ENCODE measurements around the gene ADIRF.

Gene ADIRF

GRCh38 chr10:86941991-86942421 is 26.3 kb upstream of the ADIRF start:
- H3K9me3 Mint-ChIP-seq, result no peaks in the 10 kb centered on the region
- H3K36me3 Mint-ChIP-seq (ENCODE audit: low read depth), result no peaks in the 10 kb centered on the region
- peaks cover 4% of the 10 kb centered on the region for H3K27me3 Mint-ChIP-seq (ENCODE audit: low read depth)
- no peak overlapping the region for H3K27ac Mint-ChIP-seq
- no peak for TF ChIP-seq CTCF (IDR thresholded peaks at IDR 0.05; ENCODE audit: unreplicated experiment in 3 of 3)
- H3K4me1 Mint-ChIP-seq, result peaks cover 16% of the 10 kb centered on the region
- H3K4me3 Mint-ChIP-seq, result no peak overlapping the region

- Mint-ChIP-seq H3K9me3 (no peaks in the 10 kb centered on the region), H3K27ac (no peak overlapping the region), H3K4me1 (peaks cover 16% of the 10 kb centered on the region), H3K4me3 (no peak overlapping the region), H3K36me3 (ENCODE audit: low read depth) (no peaks in the 10 kb centered on the region), H3K27me3 (ENCODE audit: low read depth) (peaks cover 6% of the 10 kb centered on the region)
- TF ChIP-seq CTCF (IDR thresholded peaks at IDR 0.05; ENCODE audit: unreplicated experiment in 3 of 3), result no peak
Measured at GRCh38 chr10:86942441-86943315, 25.6 kb upstream of the ADIRF start.

GRCh38 chr10:86943316-86944030 is 24.8 kb upstream of the ADIRF start:
- Mint-ChIP-seq H3K36me3 (ENCODE audit: low read depth) (no peaks in the 10 kb centered on the region), H3K27ac (no peak overlapping the region), H3K4me3 (no peak overlapping the region), H3K4me1 (peaks cover 16% of the 10 kb centered on the region), H3K27me3 (ENCODE audit: low read depth) (peaks cover 8% of the 10 kb centered on the region), H3K9me3 (peaks cover 4% of the 10 kb centered on the region)
- TF ChIP-seq CTCF (IDR thresholded peaks at IDR 0.05; ENCODE audit: unreplicated experiment in 3 of 3), result no peak

GRCh38 chr10:86944031-86944419 is 24.3 kb upstream of the ADIRF start:
- Mint-ChIP-seq H3K27me3 (ENCODE audit: low read depth) (peaks cover 8% of the 10 kb centered on the region), H3K4me3 (no peak overlapping the region), H3K4me1 (peaks cover 16% of the 10 kb centered on the region), H3K9me3 (peaks cover 7% of the 10 kb centered on the region), H3K27ac (peak overlapping the region in 1 of 3 experiments; percentile 38), H3K36me3 (ENCODE audit: low read depth) (no peaks in the 10 kb centered on the region)
- TF ChIP-seq CTCF (IDR thresholded peaks at IDR 0.05; ENCODE audit: unreplicated experiment in 3 of 3), result no peak

GRCh38 chr10:86944471-86944870 is 23.8 kb upstream of the ADIRF start:
- Mint-ChIP-seq H3K36me3 (ENCODE audit: low read depth) (no peaks in the 10 kb centered on the region), H3K27ac (peak overlapping the region in 1 of 3 experiments; percentile 38), H3K4me3 (no peak overlapping the region), H3K27me3 (ENCODE audit: low read depth) (peaks cover 7% of the 10 kb centered on the region), H3K4me1 (peaks cover 15% of the 10 kb centered on the region), H3K9me3 (peaks cover 7% of the 10 kb centered on the region)
- TF ChIP-seq CTCF (IDR thresholded peaks at IDR 0.05; ENCODE audit: unreplicated experiment in 3 of 3), result no peak

Data from nephron (organoid).